Mesodermal cell (in vitro differentiated cells): ENCODE measurements around the gene DBH.

ENCODE experiments used
- H3K27ac ChIP-seq: 2 replicates; pipeline ENCODE4 v1.7.0; 2013; ENCODE audit warnings: mild to moderate bottlenecking, low read depth, low read length, moderate library complexity; ENCODE audit not compliant: severe bottlenecking
- H3K36me3 ChIP-seq: 2 replicates; pipeline ENCODE4 v1.7.1; 2013; ENCODE audit warnings: mild to moderate bottlenecking, low read length, moderate library complexity; ENCODE audit not compliant: control insufficient read depth, insufficient read depth
- H3K4me1 ChIP-seq: one replicate; pipeline ENCODE4 v1.7.1; 2013; ENCODE audit warnings: mild to moderate bottlenecking, low read length; ENCODE audit not compliant: insufficient read depth, control insufficient read depth, poor library complexity, severe bottlenecking
- H3K4me3 ChIP-seq: 2 replicates; pipeline ENCODE4 v1.7.0; 2013; ENCODE audit warnings: low read length, control low read depth, mild to moderate bottlenecking; ENCODE audit not compliant: insufficient read depth, poor library complexity, severe bottlenecking; ENCODE audit errors: extremely low read depth
- H3K9me3 ChIP-seq: 2 replicates; pipeline ENCODE4 v1.7.1; 2013; ENCODE audit warnings: mild to moderate bottlenecking, low read length, moderate library complexity; ENCODE audit not compliant: control insufficient read depth
- WGBS, 2 experiments: methylation state at CpG; one replicate each; pipeline ENCODE4 v1.1.5; 2013; ENCODE audit warnings: missing lambda C conversion rate in 2 of 2; ENCODE audit not compliant: insufficient coverage in 2 of 2; 5-methylcytosine and 5-hydroxymethylcytosine counted together

Gene DBH

GRCh38 chr9:133643978-133644760 lies 8.0 kb downstream of the DBH start:
- Histone ChIP-seq H3K36me3 (no peaks in the 10 kb centered on the region), H3K27ac (no peak overlapping the region), H3K4me1 (no peaks in the 10 kb centered on the region), H3K9me3 (no peaks in the 10 kb centered on the region), H3K4me3 (no peak overlapping the region)
- 87 to 88% methylated on average over 16 to 21 of the region's 23 CpGs for WGBS, 2 experiments

GRCh38 chr9:133645021-133645765 lies 9.0 kb downstream of the DBH start:
- Histone ChIP-seq H3K36me3 (no peaks in the 10 kb centered on the region), H3K4me3 (no peak overlapping the region), H3K4me1 (no peaks in the 10 kb centered on the region), H3K9me3 (no peaks in the 10 kb centered on the region), H3K27ac (no peak overlapping the region)
- WGBS, 2 experiments: 76 to 88% methylated on average over 7 to 9 of the region's 10 CpGs

GRCh38 chr9:133647148-133647547 lies 11.0 kb downstream of the DBH start:
- WGBS, 2 experiments: 88 to 89% methylated on average over 7 of the region's 7 CpGs
- no peak overlapping the region for H3K27ac ChIP-seq
- H3K9me3 ChIP-seq: no peaks in the 10 kb centered on the region

GRCh38 chr9:133647765-133648469 lies 11.8 kb downstream of the DBH start:
- H3K36me3 ChIP-seq: no peaks in the 10 kb centered on the region
- no peak overlapping the region for H3K4me3 ChIP-seq
- no peaks in the 10 kb centered on the region for H3K9me3 ChIP-seq
- H3K27ac ChIP-seq: no peak overlapping the region
- no peaks in the 10 kb centered on the region for H3K4me1 ChIP-seq
- WGBS, 2 experiments: 89 to 94% methylated on average over 16 to 21 of the region's 25 CpGs

More at GRCh38 chr9:133647148-133647547, 11.0 kb downstream of the DBH start:
- H3K4me3 ChIP-seq: no peak overlapping the region
- H3K4me1 ChIP-seq: no peaks in the 10 kb centered on the region
- H3K36me3 ChIP-seq: no peaks in the 10 kb centered on the region

GRCh38 chr9:133649194-133649593 lies 13.0 kb downstream of the DBH start:
- H3K4me1 ChIP-seq: no peaks in the 10 kb centered on the region
- H3K9me3 ChIP-seq: no peaks in the 10 kb centered on the region
- H3K36me3 ChIP-seq: no peaks in the 10 kb centered on the region
- WGBS, 2 experiments: 92 to 94% methylated on average over 5 to 6 of the region's 7 CpGs
- H3K4me3 ChIP-seq: no peak overlapping the region
- H3K27ac ChIP-seq: no peak overlapping the region

GRCh38 chr9:133650026-133650425 lies 13.9 kb downstream of the DBH start:
- Histone ChIP-seq H3K9me3 (no peaks in the 10 kb centered on the region), H3K36me3 (no peaks in the 10 kb centered on the region), H3K4me3 (no peak overlapping the region), H3K27ac (no peak overlapping the region), H3K4me1 (no peaks in the 10 kb centered on the region)
- WGBS, 2 experiments: 88 to 90% methylated on average over 12 of the region's 12 CpGs

- WGBS, 2 experiments: 88 to 89% methylated on average over 7 to 8 of the region's 9 CpGs
Observed at GRCh38 chr9:133653638-133654037, 17.5 kb downstream of the DBH start.

GRCh38 chr9:133654736-133655657 lies 18.8 kb downstream of the DBH start:
- WGBS, 2 experiments: 77 to 87% methylated on average over 29 to 35 of the region's 38 CpGs
- Histone ChIP-seq H3K4me1 (peaks cover 9% of the 10 kb centered on the region), H3K27ac (no peak overlapping the region)

More at GRCh38 chr9:133653638-133654037, 17.5 kb downstream of the DBH start:
- H3K4me3 ChIP-seq: no peak overlapping the region
- H3K27ac ChIP-seq: no peak overlapping the region
- H3K4me1 ChIP-seq: peaks cover 9% of the 10 kb centered on the region
- no peaks in the 10 kb centered on the region for H3K36me3 ChIP-seq
- no peaks in the 10 kb centered on the region for H3K9me3 ChIP-seq

GRCh38 chr9:133655701-133656100 lies 19.5 kb downstream of the DBH start:
- Histone ChIP-seq H3K9me3 (no peaks in the 10 kb centered on the region), H3K36me3 (no peaks in the 10 kb centered on the region), H3K4me1 (peaks cover 9% of the 10 kb centered on the region), H3K27ac (no peak overlapping the region), H3K4me3 (no peak overlapping the region)
- 77 to 80% methylated on average over 12 to 13 of the region's 14 CpGs for WGBS, 2 experiments

More at GRCh38 chr9:133654736-133655657, 18.8 kb downstream of the DBH start:
- no peak overlapping the region for H3K4me3 ChIP-seq
- no peaks in the 10 kb centered on the region for H3K36me3 ChIP-seq
- H3K9me3 ChIP-seq: no peaks in the 10 kb centered on the region
